ENCODE results near the gene FAM174B.

Gene FAM174B

GRCh38 chr15:92627014-92627413 lies 28.6 kb downstream of the FAM174B start:
- in situ Hi-C loops (cut with HindIII; ENCODE audit: low pct_ligation_motif_present, low pct_unique_long_range_greater_than_20kb, low sequenced_read_pairs), result no loop called here
- DNase-seq, result no peak

GRCh38 chr15:92625251-92625980 lies 30.2 kb downstream of the FAM174B start:
- DNase-seq, result no peak
- in situ Hi-C loops (cut with HindIII; ENCODE audit: low pct_ligation_motif_present, low pct_unique_long_range_greater_than_20kb, low sequenced_read_pairs), result no loop called here

- no peak for DNase-seq
- in situ Hi-C loops (cut with HindIII; ENCODE audit: low pct_ligation_motif_present, low pct_unique_long_range_greater_than_20kb, low sequenced_read_pairs), result no loop called here
Measured at GRCh38 chr15:92624401-92624991, 31.1 kb downstream of the FAM174B start.

- no peak for DNase-seq
- in situ Hi-C loops (cut with HindIII; ENCODE audit: low pct_ligation_motif_present, low pct_unique_long_range_greater_than_20kb, low sequenced_read_pairs), result no loop called here
Measured at GRCh38 chr15:92623435-92623834, 32.1 kb downstream of the FAM174B start.

- DNase-seq, result no peak
- in situ Hi-C loops (cut with HindIII; ENCODE audit: low pct_ligation_motif_present, low pct_unique_long_range_greater_than_20kb, low sequenced_read_pairs), result no loop called here
Measured at GRCh38 chr15:92621972-92622533, 33.5 kb downstream of the FAM174B start.

GRCh38 chr15:92620991-92621390 lies 34.6 kb downstream of the FAM174B start:
- no peak for DNase-seq
- in situ Hi-C loops (cut with HindIII; ENCODE audit: low pct_ligation_motif_present, low pct_unique_long_range_greater_than_20kb, low sequenced_read_pairs), result no loop called here

- no peak for DNase-seq
- in situ Hi-C loops (cut with HindIII; ENCODE audit: low pct_ligation_motif_present, low pct_unique_long_range_greater_than_20kb, low sequenced_read_pairs), result no loop called here
Measured at GRCh38 chr15:92619145-92620101, 36.2 kb downstream of the FAM174B start.

GRCh38 chr15:92617549-92618520 lies 37.7 kb downstream of the FAM174B start:
- in situ Hi-C loops (cut with HindIII; ENCODE audit: low pct_ligation_motif_present, low pct_unique_long_range_greater_than_20kb, low sequenced_read_pairs), result no loop called here
- DNase-seq, result no peak

GRCh38 chr15:92616621-92617548 lies 38.7 kb downstream of the FAM174B start:
- no peak for DNase-seq
- in situ Hi-C loops (cut with HindIII; ENCODE audit: low pct_ligation_motif_present, low pct_unique_long_range_greater_than_20kb, low sequenced_read_pairs), result no loop called here

- in situ Hi-C loops (cut with HindIII; ENCODE audit: low pct_ligation_motif_present, low pct_unique_long_range_greater_than_20kb, low sequenced_read_pairs), result no loop called here
- no peak for DNase-seq
Measured at GRCh38 chr15:92614791-92615785, 40.5 kb downstream of the FAM174B start.

GRCh38 chr15:92614301-92614700 lies 41.3 kb downstream of the FAM174B start:
- in situ Hi-C loops (cut with HindIII; ENCODE audit: low pct_ligation_motif_present, low pct_unique_long_range_greater_than_20kb, low sequenced_read_pairs), result no loop called here
- no peak for DNase-seq

GRCh38 chr15:92613841-92614240 lies 41.7 kb downstream of the FAM174B start:
- DNase-seq, result no peak
- in situ Hi-C loops (cut with HindIII; ENCODE audit: low pct_ligation_motif_present, low pct_unique_long_range_greater_than_20kb, low sequenced_read_pairs), result no loop called here

GRCh38 chr15:92612891-92613290 lies 42.7 kb downstream of the FAM174B start:
- no peak for DNase-seq
- in situ Hi-C loops (cut with HindIII; ENCODE audit: low pct_ligation_motif_present, low pct_unique_long_range_greater_than_20kb, low sequenced_read_pairs), result no loop called here

- in situ Hi-C loops (cut with HindIII; ENCODE audit: low pct_ligation_motif_present, low pct_unique_long_range_greater_than_20kb, low sequenced_read_pairs), result no loop called here
Measured at GRCh38 chr15:92611995-92612745, 43.4 kb downstream of the FAM174B start.

GRCh38 chr15:92611150-92611549 lies 44.4 kb downstream of the FAM174B start:
- no peak for DNase-seq
- in situ Hi-C loops (cut with HindIII; ENCODE audit: low pct_ligation_motif_present, low pct_unique_long_range_greater_than_20kb, low sequenced_read_pairs), result no loop called here

More at GRCh38 chr15:92611995-92612745, 43.4 kb downstream of the FAM174B start:
- no peak for DNase-seq

Data from ACHN (cell line).